ENCODE measurements around the gene HOXC9.

Gene HOXC9

GRCh38 chr12:54045868-54046521 is 46.0 kb downstream of the HOXC9 start:
- TF ChIP-seq REST (IDR thresholded peaks at IDR 0.05; ENCODE audit: insufficient read depth in 1 of 2, low read depth in 2 of 2, low read length in 2 of 2) (no peak), FOXP2 (optimal IDR thresholded peaks at IDR 0.05; ENCODE audit: borderline replicate concordance, extremely low read depth, extremely low read length, insufficient read depth) (no peak), POLR2AphosphoS5 (IDR thresholded peaks at IDR 0.05; ENCODE audit: low read depth, low read length) (no peak), SIN3A (IDR thresholded peaks at IDR 0.05; ENCODE audit: borderline replicate concordance, insufficient read depth, low read length) (no peak), TAF1 (IDR thresholded peaks at IDR 0.05; ENCODE audit: borderline replicate concordance, insufficient read depth, low read length) (no peak)

GRCh38 chr12:54046809-54047159 is 46.8 kb downstream of the HOXC9 start:
- TF ChIP-seq TAF1 (IDR thresholded peaks at IDR 0.05; ENCODE audit: borderline replicate concordance, insufficient read depth, low read length) (no peak), FOXP2 (optimal IDR thresholded peaks at IDR 0.05; ENCODE audit: borderline replicate concordance, extremely low read depth, extremely low read length, insufficient read depth) (no peak), POLR2AphosphoS5 (IDR thresholded peaks at IDR 0.05; ENCODE audit: low read depth, low read length) (no peak), SIN3A (IDR thresholded peaks at IDR 0.05; ENCODE audit: borderline replicate concordance, insufficient read depth, low read length) (no peak), REST (IDR thresholded peaks at IDR 0.05; ENCODE audit: insufficient read depth in 1 of 2, low read depth in 2 of 2, low read length in 2 of 2) (no peak)

GRCh38 chr12:54047160-54047963 is 47.4 kb downstream of the HOXC9 start:
- TF ChIP-seq TAF1 (IDR thresholded peaks at IDR 0.05; ENCODE audit: borderline replicate concordance, insufficient read depth, low read length) (no peak), POLR2AphosphoS5 (IDR thresholded peaks at IDR 0.05; ENCODE audit: low read depth, low read length) (no peak), FOXP2 (optimal IDR thresholded peaks at IDR 0.05; ENCODE audit: borderline replicate concordance, extremely low read depth, extremely low read length, insufficient read depth) (no peak), REST (IDR thresholded peaks at IDR 0.05; ENCODE audit: insufficient read depth in 1 of 2, low read depth in 2 of 2, low read length in 2 of 2) (no peak), SIN3A (IDR thresholded peaks at IDR 0.05; ENCODE audit: borderline replicate concordance, insufficient read depth, low read length) (no peak)

GRCh38 chr12:54047964-54048303 is 48.0 kb downstream of the HOXC9 start:
- no peak for TF ChIP-seq POLR2AphosphoS5 (IDR thresholded peaks at IDR 0.05; ENCODE audit: low read depth, low read length)
- no peak for TF ChIP-seq SIN3A (IDR thresholded peaks at IDR 0.05; ENCODE audit: borderline replicate concordance, insufficient read depth, low read length)
- no peak for TF ChIP-seq REST (IDR thresholded peaks at IDR 0.05; ENCODE audit: insufficient read depth in 1 of 2, low read depth in 2 of 2, low read length in 2 of 2)
- TF ChIP-seq TAF1 (IDR thresholded peaks at IDR 0.05; ENCODE audit: borderline replicate concordance, insufficient read depth, low read length), result no peak
- no peak for TF ChIP-seq FOXP2 (optimal IDR thresholded peaks at IDR 0.05; ENCODE audit: borderline replicate concordance, extremely low read depth, extremely low read length, insufficient read depth)

All from PFSK-1 (cell line).